Measurements from ENCODE around the gene SCG2. TPM values are rescaled to one million over a fixed set of nuclear protein-coding genes. Genes with fewer than 3 reads are reported as not detected.

Gene SCG2
- total RNA-seq (under 1 TPM in 2 of 7 donors, not detected in 5; 0.13 to 0.34 TPM), polyA plus RNA-seq (under 1 TPM; 0.13 to 0.39 (median 0.17) TPM)
- long read RNA-seq, donor 1, result 0 reads
- long read RNA-seq, donor 2, partial matches to known transcripts, result 0 of 1 reads
- long read RNA-seq, donor 2, other reads (novel, unspliced or antisense), result 0 of 1 reads

DNA sequence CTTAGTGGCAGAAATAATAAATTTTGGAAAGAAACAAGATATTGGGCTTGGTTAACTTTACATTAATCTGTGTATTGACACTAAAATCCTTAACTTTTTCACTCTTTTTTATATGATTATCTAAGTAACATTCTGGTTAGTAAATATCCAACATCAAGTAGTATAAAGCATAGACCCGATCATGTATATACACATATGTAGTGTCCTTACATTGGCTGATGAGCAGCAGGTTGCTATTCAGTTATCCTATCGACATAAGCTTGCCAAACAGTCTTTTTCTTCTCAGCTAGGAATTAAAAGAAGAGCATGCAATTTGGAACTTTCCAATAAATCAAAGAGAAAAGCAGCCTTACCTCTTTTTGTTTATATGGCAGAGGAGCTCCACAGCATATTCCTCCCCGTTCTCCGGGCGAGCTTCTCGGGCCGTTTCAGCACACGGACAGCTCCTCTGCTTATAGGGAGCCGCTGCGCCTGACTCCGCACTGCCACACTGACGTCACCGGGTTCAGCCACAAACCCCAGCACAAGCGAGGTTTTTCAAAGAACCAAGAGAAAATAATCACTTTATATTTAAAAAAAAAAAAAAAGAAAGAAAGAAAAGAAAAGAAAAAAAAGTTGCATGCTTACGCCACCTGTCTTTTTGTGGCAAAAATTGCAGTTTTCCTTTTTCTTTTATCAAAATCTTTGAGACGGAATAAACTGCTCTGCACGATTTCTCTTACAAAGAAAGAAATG lies at the start of gene SCG2:
Gene SCG2 (minus strand): TSS at position 430 of the 735 bp plus-strand sequence. CDS start 3,079 bp downstream, outside the sequence.
- 10 to 14% (median 13%) methylated on average over 17 of the region's 17 CpGs for WGBS, 5 donors
- no peak within 1 kb of the TSS for H3K27ac ChIP-seq
- H3K4me3 ChIP-seq, result no peak within 1 kb of the TSS
- peak; percentile 77 for DNase-seq
- H3K27me3 ChIP-seq (replicated peaks in 1 of 7), result peaks cover 0 to 19% (median 0%) of the 10 kb centered on the region in 7 donors
- H3K9me3 ChIP-seq, result no peaks in the 10 kb centered on the region
- no peak for TF ChIP-seq POLR2AphosphoS5 (IDR thresholded peaks at IDR 0.05)
- no peak for TF ChIP-seq CTCF (IDR thresholded peaks at IDR 0.05 in 8 of 11, conservative IDR thresholded peaks at IDR 0.05 in 3 of 11)
- no peak for TF ChIP-seq POLR2A (IDR thresholded peaks at IDR 0.05)
- H3K4me1 ChIP-seq, result peaks cover 0 to 7% (median 5%) of the 10 kb centered on the region in 6 donors
- intact Hi-C loops (cut with DNase I; ENCODE audit: low total_unique reads), result no loop called here
- no peaks in the 10 kb centered on the region for H3K36me3 ChIP-seq

- Histone ChIP-seq H3K4me1 (no peaks in the 10 kb centered on the region), H3K36me3 (no peaks in the 10 kb centered on the region), H3K9me3 (no peaks in the 10 kb centered on the region), H3K27ac (no peak overlapping the region), H3K4me3 (no peak overlapping the region), H3K27me3 (replicated peaks in 1 of 7) (no peaks in the 10 kb centered on the region)
- no peak for TF ChIP-seq POLR2A (IDR thresholded peaks at IDR 0.05)
- no peak for TF ChIP-seq CTCF (IDR thresholded peaks at IDR 0.05 in 8 of 11, conservative IDR thresholded peaks at IDR 0.05 in 3 of 11)
- TF ChIP-seq POLR2AphosphoS5 (IDR thresholded peaks at IDR 0.05), result no peak
- DNase-seq, result no peak
- 75 to 88% (median 84%) methylated on average over 8 of the region's 8 CpGs for WGBS, 5 donors
- intact Hi-C loops (cut with DNase I; ENCODE audit: low total_unique reads), result no loop called here
Observed at GRCh38 chr2:223649554-223650533, 47.7 kb upstream of the SCG2 start.

GRCh38 chr2:223648755-223649154 lies 46.6 kb upstream of the SCG2 start:
- no peak for TF ChIP-seq POLR2AphosphoS5 (IDR thresholded peaks at IDR 0.05)
- TF ChIP-seq CTCF (IDR thresholded peaks at IDR 0.05 in 8 of 11, conservative IDR thresholded peaks at IDR 0.05 in 3 of 11), result no peak
- TF ChIP-seq POLR2A (IDR thresholded peaks at IDR 0.05), result no peak
- DNase-seq, result no peak

More at GRCh38 chr2:223648755-223649154, 46.6 kb upstream of the SCG2 start:
- no peaks in the 10 kb centered on the region for H3K4me1 ChIP-seq
- intact Hi-C loops (cut with DNase I; ENCODE audit: low total_unique reads), result no loop called here
- H3K4me3 ChIP-seq, result no peak overlapping the region
- H3K27me3 ChIP-seq (replicated peaks in 1 of 7), result no peaks in the 10 kb centered on the region
- H3K27ac ChIP-seq, result no peak overlapping the region
- no peaks in the 10 kb centered on the region for H3K36me3 ChIP-seq
- no peaks in the 10 kb centered on the region for H3K9me3 ChIP-seq

Measured in spleen (tissue), 13 donors.